SIG-M5 (cell line): ENCODE results near the gene PCCA.
"Not testable (repeated sequence)": the region's sequence is repeated elsewhere in the genome, so short reads cannot be mapped to it uniquely, and the experiment has no call there.

Experiments
- DNase-seq: peaks from one replicate; lab custom pipeline; 2025; lab: John Stamatoyannopoulos, UW

PCCA gene

DNA sequence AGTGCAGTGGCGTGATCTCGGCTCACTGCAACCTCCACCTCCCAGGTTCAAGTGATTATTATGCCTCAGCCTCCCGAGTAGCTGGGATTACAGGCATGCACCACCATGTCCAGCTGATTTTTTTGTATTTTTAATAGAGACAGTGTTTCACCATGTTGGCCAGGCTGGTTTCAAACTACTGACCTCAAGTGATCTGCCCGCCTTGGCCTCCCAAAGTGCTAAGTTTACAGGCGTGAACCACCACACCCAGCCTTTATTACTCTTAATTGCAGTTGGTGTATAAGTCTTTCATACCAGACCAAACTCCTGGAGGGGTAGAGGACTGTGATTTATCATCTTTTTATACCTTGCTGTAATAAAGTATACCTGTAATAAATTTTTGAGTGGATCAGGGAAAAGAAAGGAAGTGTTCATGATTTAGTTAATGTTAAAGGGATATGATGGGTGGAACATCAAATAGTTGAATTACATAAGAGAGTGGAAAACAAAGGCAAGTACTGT lies 52.6 kb downstream of the PCCA start:
- not testable (repeated sequence) for DNase-seq

GRCh38 chr13:100146534-100146933 lies 57.6 kb downstream of the PCCA start:
- DNase-seq: no peak

- no peak for DNase-seq
These were observed 58.9 kb downstream of the PCCA start for GRCh38 chr13:100147825-100148224.

DNA sequence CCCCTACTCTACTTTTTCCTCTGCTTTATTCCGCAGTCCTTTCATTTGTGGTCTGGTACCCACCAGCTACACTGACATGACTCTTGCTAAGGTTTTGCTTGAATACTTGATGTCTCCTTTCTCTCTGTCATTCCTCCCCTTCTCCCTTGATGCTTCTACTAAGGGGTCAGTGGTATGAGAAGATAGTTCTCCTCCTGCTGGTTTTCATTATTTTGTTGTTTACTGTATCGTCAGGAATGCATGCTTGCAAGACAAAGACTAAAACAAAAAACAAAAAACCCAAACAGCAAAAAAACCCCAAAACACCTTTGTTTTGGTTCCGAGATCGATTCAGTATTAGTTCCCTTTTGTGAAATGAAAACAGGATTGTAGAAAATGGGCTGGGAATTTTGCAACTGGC lies 59.5 kb downstream of the PCCA start:
- DNase-seq: no peak

- no peak for DNase-seq
These were observed 60.5 kb downstream of the PCCA start for GRCh38 chr13:100149389-100149788.

DNA sequence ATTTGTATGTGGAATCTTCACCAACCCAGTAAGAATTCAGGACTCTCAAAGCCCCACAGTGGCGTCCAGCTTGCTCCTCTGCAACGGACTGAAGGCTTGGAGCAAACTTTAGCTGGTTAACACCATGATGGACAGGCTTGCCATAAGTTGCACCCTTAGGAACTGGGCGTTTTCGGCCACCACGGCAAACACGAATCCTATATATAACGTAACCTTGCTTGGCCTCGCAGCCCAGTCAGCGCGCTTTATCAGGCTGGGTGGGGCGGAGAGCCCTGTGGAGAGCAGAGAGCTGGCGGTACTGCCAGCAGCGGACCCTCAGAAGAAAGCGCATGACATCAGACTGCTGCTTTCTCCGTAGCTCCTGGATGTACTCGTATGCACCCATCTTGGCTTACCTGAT lies 61.8 kb downstream of the PCCA start:
- DNase-seq: not testable (repeated sequence)

DNA sequence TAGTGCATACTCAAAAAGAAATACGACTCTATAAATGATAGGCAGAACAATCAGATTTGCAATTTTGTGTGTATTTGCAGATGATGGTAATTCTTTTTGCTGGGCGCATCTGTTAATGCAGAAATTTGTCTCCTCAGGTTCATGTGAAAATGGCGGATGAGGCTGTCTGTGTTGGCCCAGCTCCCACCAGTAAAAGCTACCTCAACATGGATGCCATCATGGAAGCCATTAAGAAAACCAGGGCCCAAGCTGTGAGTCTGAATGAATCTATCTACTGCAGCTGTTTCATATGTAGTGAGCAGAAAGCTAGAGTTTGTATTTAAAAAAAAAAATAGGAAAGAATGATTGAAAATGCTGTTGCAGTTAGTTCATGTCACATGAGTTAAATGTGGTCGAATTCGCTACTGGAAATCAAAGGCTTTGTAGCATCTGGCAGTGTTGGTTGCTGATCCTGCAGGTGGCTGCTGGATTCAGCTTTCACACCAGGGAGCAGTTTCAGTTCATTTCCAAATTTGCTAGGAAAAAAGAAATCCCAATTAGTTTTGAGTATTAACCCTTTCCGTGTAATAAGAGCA lies 66.0 kb downstream of the PCCA start:
- DNase-seq: no peak

DNA sequence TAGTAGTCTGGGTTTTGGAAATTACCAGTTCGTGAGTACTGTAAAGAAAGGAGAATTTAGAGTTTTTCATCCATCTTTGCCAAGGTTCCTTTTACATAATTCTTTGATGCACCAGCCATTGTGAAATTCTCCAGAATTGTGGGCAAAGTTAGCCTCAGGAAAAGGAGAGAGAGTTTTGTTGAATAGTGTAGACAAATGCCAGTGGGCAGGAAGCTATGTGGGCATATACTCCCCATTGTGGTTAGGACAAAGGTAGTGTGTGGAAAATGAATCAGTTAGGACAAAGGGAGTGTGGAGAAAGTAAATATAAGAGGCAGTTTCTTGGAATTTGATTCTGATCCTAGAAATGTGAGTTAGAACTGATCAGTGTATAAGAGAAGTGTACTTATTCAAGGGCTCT lies 67.9 kb downstream of the PCCA start:
- DNase-seq: no peak

DNA sequence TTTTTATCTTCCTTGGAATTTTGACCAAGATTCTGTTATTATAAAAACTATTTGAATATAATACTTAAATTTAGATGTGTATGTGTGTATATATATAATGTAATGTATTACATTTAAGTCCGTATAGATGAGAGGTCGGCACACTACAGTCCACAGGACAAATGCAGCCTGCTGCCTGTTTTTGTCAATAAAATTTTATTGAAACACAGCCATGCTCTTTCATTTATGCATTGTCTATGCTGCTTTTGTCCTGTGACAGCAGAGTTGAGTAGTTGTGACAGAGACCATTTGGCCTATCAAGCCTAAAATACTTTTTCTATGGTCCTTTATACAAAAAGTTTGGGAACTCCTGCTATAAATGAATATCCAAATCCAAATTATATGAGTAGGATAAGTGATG lies 69.7 kb downstream of the PCCA start:
- no peak for DNase-seq

DNA sequence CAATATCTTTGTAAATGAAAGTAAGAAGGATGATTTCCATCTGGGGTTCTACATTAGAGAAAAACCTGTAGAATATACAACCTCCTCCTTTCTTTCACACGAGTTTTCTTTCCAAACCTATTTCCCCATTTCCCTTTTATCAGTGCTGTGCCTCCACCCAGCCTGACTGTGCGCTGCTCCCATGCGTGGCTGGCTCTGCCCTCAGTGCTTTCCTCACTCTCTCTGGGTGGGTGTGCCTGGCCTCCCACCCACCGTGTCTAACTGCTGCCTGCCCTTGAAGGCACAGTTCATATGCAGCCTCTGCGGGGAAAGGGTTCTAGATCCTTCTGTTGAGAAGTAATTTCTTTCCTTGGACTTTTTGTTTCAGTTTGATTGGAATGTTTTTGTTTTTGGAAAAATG lies 70.7 kb downstream of the PCCA start:
- no peak for DNase-seq

DNA sequence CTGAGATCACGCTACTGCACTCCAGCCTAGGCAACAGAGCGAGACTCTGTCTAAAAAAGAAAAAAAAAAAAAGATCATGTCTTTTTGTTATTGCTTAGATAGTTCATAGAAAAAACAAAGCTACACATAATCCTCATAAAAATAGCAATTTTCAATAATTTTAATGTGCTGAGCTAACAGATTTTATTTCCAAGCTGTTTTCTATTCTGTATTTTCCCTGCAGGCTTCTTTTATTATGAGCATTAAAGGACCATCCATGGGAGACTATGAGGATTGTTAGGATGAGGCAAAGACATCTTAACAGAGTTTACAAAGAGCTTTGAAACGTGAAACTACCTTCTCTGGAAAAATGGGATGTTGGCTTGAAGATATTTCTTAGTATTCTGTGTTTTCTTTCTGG lies 71.6 kb downstream of the PCCA start:
- no peak for DNase-seq

- DNase-seq: no peak
These were observed 74.5 kb downstream of the PCCA start for GRCh38 chr13:100163375-100163774.

- no peak for DNase-seq
These were observed 84.3 kb downstream of the PCCA start for GRCh38 chr13:100173203-100173602.

- DNase-seq: not testable (repeated sequence)
These were observed 85.6 kb downstream of the PCCA start for GRCh38 chr13:100174455-100174854.

GRCh38 chr13:100175078-100175802 lies 86.3 kb downstream of the PCCA start:
- DNase-seq: no peak

DNA sequence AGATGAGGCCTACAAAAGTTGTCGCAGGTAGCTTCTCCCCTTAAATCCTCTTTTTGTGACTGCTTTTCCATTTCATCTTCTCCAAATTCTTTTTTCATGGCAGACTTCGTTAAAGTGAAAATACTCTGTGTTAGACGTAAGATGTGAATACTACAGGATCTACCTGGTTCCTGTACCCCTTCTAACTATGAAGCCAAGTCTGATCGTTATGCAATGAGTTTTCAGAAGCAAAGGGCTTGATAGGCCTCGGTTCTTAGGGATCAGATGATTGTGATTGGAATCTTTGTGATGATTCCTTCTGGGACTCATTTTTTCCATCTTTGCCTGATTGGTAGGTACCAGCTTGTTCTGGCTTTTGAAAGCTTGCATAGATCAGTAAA lies 86.9 kb downstream of the PCCA start:
- DNase-seq: no peak

- no peak for DNase-seq
These were observed 88.0 kb downstream of the PCCA start for GRCh38 chr13:100176801-100177400.

- no peak for DNase-seq
These were observed 89.4 kb downstream of the PCCA start for GRCh38 chr13:100178309-100178708.

DNA sequence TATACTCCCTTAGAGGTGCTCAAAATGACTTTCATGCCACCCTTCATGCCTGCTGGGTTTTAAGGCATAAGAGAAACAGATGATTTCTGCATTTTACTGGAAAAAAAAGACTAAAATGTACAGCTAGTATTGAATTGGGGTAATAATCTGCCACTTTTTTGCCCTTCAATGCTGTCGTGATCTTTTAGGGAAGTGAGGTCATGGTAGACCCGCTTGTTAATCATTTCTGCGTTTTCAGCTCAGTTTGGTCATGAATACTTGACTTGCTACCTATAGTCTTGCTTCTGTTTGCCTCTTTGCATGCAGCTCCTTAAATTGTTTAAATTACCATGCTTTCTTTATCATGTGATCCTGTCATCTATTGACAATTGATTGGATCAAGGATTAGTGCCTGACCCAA lies 90.4 kb downstream of the PCCA start:
- no peak for DNase-seq

- no peak for DNase-seq
These were observed 94.1 kb downstream of the PCCA start for GRCh38 chr13:100182900-100183490.

GRCh38 chr13:100184095-100184494 lies 95.2 kb downstream of the PCCA start:
- no peak for DNase-seq

DNA sequence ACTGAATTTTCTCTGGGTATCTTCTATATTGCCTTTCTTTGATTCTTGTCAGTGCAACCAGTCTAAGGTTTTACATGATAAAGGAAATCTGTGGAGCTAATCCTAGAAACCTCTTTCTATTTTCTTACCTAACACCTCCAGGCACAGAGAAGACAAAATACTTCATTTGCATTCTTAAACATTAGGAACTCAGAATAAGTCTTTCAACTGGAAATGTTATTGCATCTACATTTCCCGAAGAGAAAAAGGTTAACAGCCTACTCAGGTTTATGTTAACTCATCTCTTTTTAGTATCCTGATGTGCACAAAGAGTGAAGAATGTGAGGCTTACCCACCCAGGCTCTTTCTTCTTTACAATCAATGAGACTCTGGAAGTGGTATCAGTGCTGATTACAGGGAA lies 106.7 kb downstream of the PCCA start:
- DNase-seq: no peak

DNA sequence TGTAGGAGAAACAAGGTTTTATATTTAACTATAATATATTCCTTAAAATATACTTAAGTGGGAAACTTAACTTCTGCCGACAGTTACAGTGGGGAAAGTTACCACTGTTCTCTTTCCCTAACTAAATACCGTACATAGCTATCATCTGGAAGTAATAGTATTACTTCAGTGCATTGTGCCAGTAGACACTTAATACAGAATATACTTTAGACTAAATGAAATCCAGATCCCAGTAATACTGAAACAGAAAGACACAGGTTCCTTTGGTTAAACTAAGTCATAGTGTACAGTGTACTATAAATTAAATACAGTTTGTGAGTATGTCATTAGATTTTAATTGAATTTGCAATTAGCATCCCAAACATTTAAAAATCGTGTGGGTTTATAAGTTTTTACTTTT lies 107.5 kb downstream of the PCCA start:
- DNase-seq: no peak
